HG03439 (cell line): ENCODE data around the gene ERMAP.
"Not testable (repeated sequence)": the region's sequence is repeated elsewhere in the genome, so short reads cannot be mapped to it uniquely, and the experiment has no call there.

Experiments used
- ATAC-seq: cut with Tn5 transposase; IDR thresholded peaks from one replicate; pipeline ENCODE4 v1.9.1; 2021; ENCODE audit warnings: mild to moderate bottlenecking, moderate library complexity; ENCODE audit not compliant: unreplicated experiment

ERMAP gene

GRCh38 chr1:42844592-42845140, 27.7 kb downstream of the ERMAP start:
- no peak for ATAC-seq

- ATAC-seq, result no peak
Observed at GRCh38 chr1:42845193-42845592, 28.3 kb downstream of the ERMAP start.

- peak; percentile 14 for ATAC-seq
Observed at GRCh38 chr1:42845866-42846256, 28.9 kb downstream of the ERMAP start.

GRCh38 chr1:42846257-42847110, 29.6 kb downstream of the ERMAP start, which contains the start of gene ZNF691:
ZNF691 (plus strand) TSS chr1:42846613; CDS start chr1:42849659, 3,046 bp downstream.
- peak; percentile 93 for ATAC-seq

- peak; percentile 12 for ATAC-seq
Observed at GRCh38 chr1:42847111-42847595, 30.2 kb downstream of the ERMAP start.

- no peak for ATAC-seq
Observed at GRCh38 chr1:42847721-42848460, 31.0 kb downstream of the ERMAP start.

GRCh38 chr1:42848823-42849537, 32.1 kb downstream of the ERMAP start:
- no peak for ATAC-seq

GRCh38 chr1:42849944-42850343, 33.0 kb downstream of the ERMAP start:
- no peak for ATAC-seq

GRCh38 chr1:42851420-42851819, 34.5 kb downstream of the ERMAP start:
- ATAC-seq, result no peak

- ATAC-seq, result no peak
Observed at GRCh38 chr1:42851960-42852607, 35.2 kb downstream of the ERMAP start.

- no peak for ATAC-seq
Observed at GRCh38 chr1:42852608-42852980, 35.7 kb downstream of the ERMAP start.

GRCh38 chr1:42853116-42853884, 36.4 kb downstream of the ERMAP start:
- no peak for ATAC-seq

- not testable (repeated sequence) for ATAC-seq
Observed at GRCh38 chr1:42856554-42856953, 39.6 kb downstream of the ERMAP start.

- not testable (repeated sequence) for ATAC-seq
Observed at GRCh38 chr1:42859366-42859765, 42.4 kb downstream of the ERMAP start.

- ATAC-seq, result no peak
Observed at GRCh38 chr1:42860339-42861013, 43.6 kb downstream of the ERMAP start.

- no peak for ATAC-seq
Observed at GRCh38 chr1:42861014-42861399, 44.1 kb downstream of the ERMAP start.

- no peak for ATAC-seq
Observed at GRCh38 chr1:42866549-42866948, 49.6 kb downstream of the ERMAP start.

GRCh38 chr1:42868466-42868865, 51.5 kb downstream of the ERMAP start:
- not testable (repeated sequence) for ATAC-seq

GRCh38 chr1:42869254-42869653, 52.3 kb downstream of the ERMAP start:
- ATAC-seq, result not testable (repeated sequence)
